Measurements from ENCODE around the gene TMEM203.

TMEM203 gene

GRCh38 chr9:137198051-137198901 is 7.2 kb downstream of the TMEM203 start:
- FAIRE-seq (no peak), DNase-seq (ENCODE audit: low spot score) (no peak)

GRCh38 chr9:137195525-137196220 is 9.8 kb downstream of the TMEM203 start:
- DNase-seq (ENCODE audit: low spot score) (no peak), FAIRE-seq (no peak)

- FAIRE-seq (no peak), DNase-seq (ENCODE audit: low spot score) (no peak)
Observed at GRCh38 chr9:137194909-137195308, 10.5 kb downstream of the TMEM203 start.

- no peak for FAIRE-seq
- DNase-seq (ENCODE audit: low spot score), result peak; percentile 10
Observed at GRCh38 chr9:137194388-137194787, 11.1 kb downstream of the TMEM203 start.

- DNase-seq (ENCODE audit: low spot score), result no peak
- no peak for FAIRE-seq
Observed at GRCh38 chr9:137193771-137194170, 11.7 kb downstream of the TMEM203 start.

- DNase-seq (ENCODE audit: low spot score) (no peak), FAIRE-seq (no peak)
Observed at GRCh38 chr9:137192859-137193258, 12.6 kb downstream of the TMEM203 start.

- no peak for DNase-seq (ENCODE audit: low spot score)
- no peak for FAIRE-seq
Observed at GRCh38 chr9:137192448-137192780, 13.0 kb downstream of the TMEM203 start.

- DNase-seq (ENCODE audit: low spot score), result no peak
- no peak for FAIRE-seq
Observed at GRCh38 chr9:137191691-137192447, 13.6 kb downstream of the TMEM203 start.

- FAIRE-seq, result no peak
Observed at GRCh38 chr9:137191245-137191644, 14.2 kb downstream of the TMEM203 start.

GRCh38 chr9:137190315-137190856 is 15.1 kb downstream of the TMEM203 start:
- no peak for FAIRE-seq
- no peak for DNase-seq (ENCODE audit: low spot score)

More at GRCh38 chr9:137191245-137191644, 14.2 kb downstream of the TMEM203 start:
- DNase-seq (ENCODE audit: low spot score), result no peak

- FAIRE-seq (no peak), DNase-seq (ENCODE audit: low spot score) (no peak)
Observed at GRCh38 chr9:137189297-137190295, 15.9 kb downstream of the TMEM203 start.

- DNase-seq (ENCODE audit: low spot score), result peak; percentile 80
- no peak for FAIRE-seq
Observed at GRCh38 chr9:137188490-137189296, 16.8 kb downstream of the TMEM203 start, which contains the start of the genes ANAPC2 and SSNA1. Gene ANAPC2 (minus strand): TSS chr9:137188560. CDS start chr9:137188532, 28 bp downstream. Gene SSNA1 (plus strand): TSS chr9:137188676. CDS start chr9:137188727, 51 bp downstream.

GRCh38 chr9:137188086-137188489 is 17.4 kb downstream of the TMEM203 start:
- FAIRE-seq, result no peak
- DNase-seq (ENCODE audit: low spot score), result no peak

GRCh38 chr9:137187386-137187785 is 18.1 kb downstream of the TMEM203 start:
- DNase-seq (ENCODE audit: low spot score) (no peak), FAIRE-seq (no peak)

- no peak for DNase-seq (ENCODE audit: low spot score)
- no peak for FAIRE-seq
Observed at GRCh38 chr9:137186385-137186784, 19.1 kb downstream of the TMEM203 start.

GRCh38 chr9:137185921-137186320 is 19.5 kb downstream of the TMEM203 start:
- FAIRE-seq, result no peak
- DNase-seq (ENCODE audit: low spot score), result no peak

GRCh38 chr9:137184881-137185660 is 20.4 kb downstream of the TMEM203 start:
- no peak for DNase-seq (ENCODE audit: low spot score)
- FAIRE-seq, result no peak

GRCh38 chr9:137183980-137184595 is 21.4 kb downstream of the TMEM203 start:
- FAIRE-seq (no peak), DNase-seq (ENCODE audit: low spot score) (no peak)
